Measurements from ENCODE around the gene FOXO6. TPM values are rescaled to one million over a fixed set of nuclear protein-coding genes. Genes with fewer than 3 reads are reported as not detected.

Gene FOXO6
- total and polyA plus RNA-seq, 9 of the 15 experiments (the other 6 are each of a cell fraction or from before 2014, with no cell fraction given): 0.04 to 0.31 (median 0.12) TPM; not detected in 5

DNA sequence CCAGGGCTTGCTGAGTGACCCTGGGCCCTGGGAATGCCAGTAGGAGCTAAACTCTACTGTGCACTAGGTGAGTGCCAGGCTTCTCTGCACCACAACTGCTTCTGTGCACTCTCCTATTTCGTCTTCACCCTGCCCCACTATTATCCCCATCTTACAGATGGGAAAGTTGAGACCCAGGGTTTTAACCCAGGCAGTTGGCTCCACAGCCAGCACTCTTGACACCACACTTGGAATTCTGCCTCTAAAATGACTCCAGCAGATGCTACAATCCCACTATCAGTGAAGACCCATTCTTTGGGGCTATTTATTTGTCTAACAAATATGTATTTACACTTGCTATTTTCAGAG, 56.1 kb downstream of the FOXO6 start (continued):
- TF ChIP-seq BCOR (IDR thresholded peaks at IDR 0.05) (peak; percentile 96), CAMTA2 (CRISPR knock-in tag; conservative IDR thresholded peaks at IDR 0.05) (no peak), ARNT (IDR thresholded peaks at IDR 0.05) (no peak), EHMT2 (IDR thresholded peaks at IDR 0.05) (no peak), ESRRA (IDR thresholded peaks at IDR 0.05; ENCODE audit: borderline replicate concordance, low read depth) (peak; percentile 31; the same call in 1 of the 2 replicates), TEAD1 (CRISPR knock-in tag; IDR thresholded peaks at IDR 0.05) (0 out of 4 replicates have a peak, but pooled peaks of 1 of the 2 experiments have one; percentile 57), ZFP36 (IDR thresholded peaks at IDR 0.05; ENCODE audit: low read depth, low read length, partially characterized antibody) (no peak), PHF20 (IDR thresholded peaks at IDR 0.05; ENCODE audit: partially characterized antibody) (no peak), MCM5 (IDR thresholded peaks at IDR 0.05; ENCODE audit: low read depth) (no peak), SMARCA5 (IDR thresholded peaks at IDR 0.05) (peak; percentile 78), CEBPZ (IDR thresholded peaks at IDR 0.05; ENCODE audit: borderline replicate concordance, low read depth, low read length) (no peak)
- TF ChIP-seq, protein P1, sequence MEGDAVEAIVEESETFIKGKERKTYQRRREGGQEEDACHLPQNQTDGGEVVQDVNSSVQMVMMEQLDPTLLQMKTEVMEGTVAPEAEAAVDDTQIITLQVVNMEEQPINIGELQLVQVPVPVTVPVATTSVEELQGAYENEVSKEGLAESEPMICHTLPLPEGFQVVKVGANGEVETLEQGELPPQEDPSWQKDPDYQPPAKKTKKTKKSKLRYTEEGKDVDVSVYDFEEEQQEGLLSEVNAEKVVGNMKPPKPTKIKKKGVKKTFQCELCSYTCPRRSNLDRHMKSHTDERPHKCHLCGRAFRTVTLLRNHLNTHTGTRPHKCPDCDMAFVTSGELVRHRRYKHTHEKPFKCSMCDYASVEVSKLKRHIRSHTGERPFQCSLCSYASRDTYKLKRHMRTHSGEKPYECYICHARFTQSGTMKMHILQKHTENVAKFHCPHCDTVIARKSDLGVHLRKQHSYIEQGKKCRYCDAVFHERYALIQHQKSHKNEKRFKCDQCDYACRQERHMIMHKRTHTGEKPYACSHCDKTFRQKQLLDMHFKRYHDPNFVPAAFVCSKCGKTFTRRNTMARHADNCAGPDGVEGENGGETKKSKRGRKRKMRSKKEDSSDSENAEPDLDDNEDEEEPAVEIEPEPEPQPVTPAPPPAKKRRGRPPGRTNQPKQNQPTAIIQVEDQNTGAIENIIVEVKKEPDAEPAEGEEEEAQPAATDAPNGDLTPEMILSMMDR (IDR thresholded peaks at IDR 0.05 in 2 of 3, conservative IDR thresholded peaks at IDR 0.05 in 1 of 3; ENCODE audit: insufficient read depth in 2 of 3, low read depth in 1 of 3, low read length in 3 of 3): 0 out of 6 replicates have a peak, but pooled peaks of 1 of the 3 experiments have one; percentile 20

Measured in K562 (cell line).